ENCODE measurements around the gene NELFA.
A peak's percentile ranks its signal among the peaks of the same experiment; 100 is the strongest.
"Not testable (repeated sequence)": the region's sequence is repeated elsewhere in the genome, so short reads cannot be mapped to it uniquely, and the experiment has no call there.

NELFA gene

DNA sequence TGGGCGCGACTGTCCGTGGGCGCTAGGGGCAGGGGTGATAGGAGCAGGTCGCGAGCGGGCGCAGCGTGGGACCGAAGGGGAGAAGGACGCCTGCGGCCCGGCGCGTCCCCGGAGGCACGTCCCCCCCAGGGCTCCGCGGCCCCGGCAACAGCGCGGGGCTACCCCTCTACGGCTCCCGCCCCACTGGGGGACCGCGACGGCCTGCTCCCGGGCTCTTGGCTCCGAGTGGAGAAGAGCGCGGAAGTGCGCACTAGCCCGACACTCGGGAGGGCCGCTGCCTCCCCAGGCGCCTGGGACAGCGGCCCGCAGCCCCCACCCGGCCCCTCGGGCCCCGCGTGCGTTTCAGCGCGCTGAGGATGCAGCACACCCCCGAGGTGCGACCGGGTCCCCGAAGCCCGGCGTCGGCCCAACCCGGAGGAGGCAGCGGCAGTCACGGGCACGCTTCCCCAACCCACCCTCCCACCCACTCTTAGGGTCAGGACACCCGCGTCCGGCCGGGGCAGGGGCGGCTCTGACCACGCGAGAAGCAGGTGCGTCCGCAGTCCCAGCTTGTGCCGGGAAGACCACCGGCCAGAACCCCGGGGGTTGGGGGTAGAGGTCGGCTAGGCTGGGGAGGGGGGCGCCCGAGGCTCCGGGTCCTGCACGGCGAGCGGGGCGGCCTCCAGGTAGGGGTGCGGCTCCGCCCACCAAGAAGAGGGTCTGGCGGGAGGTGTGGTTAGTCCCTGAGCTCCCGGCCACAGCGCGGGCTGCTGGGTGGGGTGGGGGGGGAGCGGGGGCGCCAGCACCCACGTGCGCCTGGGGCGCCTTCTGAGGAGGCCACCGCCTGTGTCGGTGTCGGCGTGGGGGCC is 31.8 kb upstream of the NELFA start:
- no peak for DNase-seq

DNA sequence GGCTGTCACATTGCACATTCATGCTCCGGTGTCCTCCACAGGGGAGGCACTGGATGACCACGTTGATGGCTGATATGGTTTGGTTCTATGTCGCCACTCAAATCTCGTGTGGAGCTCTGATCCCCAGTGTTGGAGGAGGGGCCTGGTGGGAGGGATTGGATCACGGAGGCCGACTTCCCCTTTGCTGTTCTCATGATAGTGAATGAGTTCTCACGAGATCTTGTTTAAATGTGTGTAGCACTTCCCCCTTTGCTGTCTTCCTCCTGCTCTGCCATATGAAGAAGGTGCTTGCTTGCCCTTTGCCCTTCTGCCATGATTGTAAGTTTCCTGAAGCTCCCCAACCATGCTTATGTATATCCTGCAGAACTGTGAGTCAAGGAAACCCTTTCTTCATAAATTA is 28.1 kb upstream of the NELFA start:
- DNase-seq = no peak

DNA sequence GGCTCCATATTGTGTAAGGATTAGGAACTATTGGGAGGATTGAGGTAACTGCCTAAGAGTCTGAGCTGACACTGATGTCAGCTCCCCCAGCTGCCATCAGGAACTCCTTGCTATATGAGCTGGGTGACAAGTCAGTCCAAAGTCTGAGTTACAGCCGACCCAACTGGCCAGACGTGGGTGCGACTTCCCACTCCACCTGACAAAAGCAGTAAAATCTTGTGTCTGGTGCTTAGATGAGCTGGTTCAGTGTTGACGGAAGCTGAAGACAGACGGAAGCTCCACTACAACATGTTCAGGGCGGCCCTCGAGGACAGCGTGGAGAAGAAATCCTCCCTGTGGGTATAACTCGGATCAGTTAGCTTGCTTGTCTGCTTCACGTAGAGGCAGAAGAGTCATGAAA is 27.6 kb upstream of the NELFA start:
- DNase-seq = no peak

DNA sequence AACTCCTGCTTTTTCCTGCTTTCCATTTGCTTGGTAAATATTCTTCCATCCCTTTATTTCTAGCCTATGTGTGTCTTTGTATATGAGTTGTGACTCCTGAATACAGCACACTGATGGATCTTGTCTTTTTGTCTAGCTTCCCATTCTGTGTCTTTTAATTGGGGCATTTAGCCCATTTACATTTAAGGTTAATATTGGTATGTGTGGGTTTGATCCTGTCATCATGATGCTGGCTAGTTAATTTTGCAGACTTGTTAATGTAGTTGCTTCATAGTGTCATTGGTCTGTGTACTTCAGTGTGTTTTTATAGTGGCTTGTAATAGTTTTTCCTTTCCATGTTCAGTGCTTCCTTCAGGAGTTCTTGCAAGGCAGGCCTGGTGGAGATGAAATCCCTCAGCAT is 22.4 kb upstream of the NELFA start:
- not testable (repeated sequence) for DNase-seq

DNA sequence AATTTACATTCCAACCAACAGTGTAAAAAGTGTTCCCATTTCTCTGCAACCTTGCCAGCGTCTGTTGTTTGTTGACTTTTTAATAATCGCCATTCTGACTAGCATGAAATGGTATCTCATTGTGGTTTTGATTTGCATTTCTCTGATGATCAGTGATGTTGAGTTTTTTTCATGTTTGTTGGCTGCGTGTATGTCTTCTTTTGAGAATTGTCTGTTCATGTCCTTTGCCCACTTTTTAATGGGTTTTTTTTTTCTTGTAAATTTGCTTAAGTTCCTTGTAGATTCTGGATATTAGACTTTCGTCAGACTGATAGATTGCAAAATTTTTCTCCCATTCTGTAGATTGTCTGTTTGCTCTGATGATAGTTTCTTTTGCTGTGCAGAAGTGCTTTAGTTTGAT is 18.3 kb upstream of the NELFA start:
- not testable (repeated sequence) for DNase-seq

DNA sequence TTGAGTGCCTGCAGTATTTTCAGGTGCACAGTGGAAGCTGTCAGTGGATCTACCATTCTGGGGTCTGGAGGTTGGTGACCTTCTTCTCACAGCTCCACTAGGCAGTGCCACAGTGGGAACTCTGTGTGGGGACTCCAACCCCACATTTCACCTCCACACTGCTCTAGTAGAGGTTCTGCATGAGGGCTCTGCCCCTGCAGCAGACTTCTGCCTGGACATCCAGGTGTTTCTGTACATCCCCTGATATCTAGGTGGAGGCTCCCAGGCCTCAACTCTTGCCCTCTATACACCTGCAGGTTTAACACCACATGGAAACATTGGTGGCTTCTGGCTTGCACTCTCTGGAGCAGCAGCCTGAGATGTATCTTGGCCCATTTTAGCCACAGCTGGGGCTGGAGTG is 17.0 kb upstream of the NELFA start:
- DNase-seq = no peak

DNA sequence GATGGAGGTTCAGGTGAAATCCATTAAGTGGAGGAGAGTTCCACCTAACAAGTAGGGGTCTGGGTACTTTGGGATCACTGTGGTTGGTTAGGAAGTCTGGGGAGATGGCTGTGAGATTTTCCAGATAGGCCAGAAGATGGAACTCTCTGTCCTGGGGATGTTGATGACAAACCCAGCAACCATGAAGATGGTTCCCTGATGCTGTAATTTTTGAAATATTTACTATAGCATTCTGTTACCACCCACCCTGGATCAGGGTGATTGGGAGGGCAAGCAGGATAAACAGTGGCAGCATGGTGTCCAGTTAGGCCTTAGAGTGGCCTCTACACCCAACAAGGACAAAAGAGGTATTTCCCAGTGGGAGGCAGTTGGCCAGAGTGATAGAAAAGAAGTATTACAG is 15.9 kb upstream of the NELFA start:
- no peak for DNase-seq

DNA sequence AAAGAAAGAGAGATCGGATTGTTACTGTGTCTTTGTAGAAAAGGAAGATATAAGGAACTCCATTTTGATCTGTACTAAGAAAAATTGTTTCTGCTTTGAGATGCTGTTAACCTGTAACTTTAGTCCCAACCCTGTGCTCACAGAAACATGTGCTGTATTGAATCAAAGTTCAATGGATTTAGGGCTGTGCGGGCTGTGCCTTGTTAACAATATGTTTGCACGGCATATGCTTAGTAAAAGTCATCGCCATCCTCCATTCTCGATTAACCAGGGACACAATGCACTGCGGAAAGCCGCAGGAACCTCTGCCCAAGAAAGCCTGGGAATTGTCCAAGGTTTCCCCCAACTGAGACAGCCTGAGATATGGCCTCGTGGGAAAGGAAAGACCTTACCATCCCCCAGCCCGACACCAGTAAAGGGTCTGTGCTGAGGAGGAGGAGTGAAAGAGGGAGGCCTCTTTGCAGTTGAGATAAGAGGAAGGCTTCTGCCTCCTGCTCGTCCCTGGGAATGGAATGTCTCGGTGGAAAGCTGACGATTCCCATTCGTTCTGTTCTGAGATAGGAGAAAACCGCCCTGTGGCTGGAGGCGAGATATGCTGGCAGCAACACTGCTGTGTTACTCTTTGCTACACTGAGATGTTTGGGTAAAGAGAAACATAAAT is 12.7 kb upstream of the NELFA start:
- DNase-seq = not testable (repeated sequence)

DNA sequence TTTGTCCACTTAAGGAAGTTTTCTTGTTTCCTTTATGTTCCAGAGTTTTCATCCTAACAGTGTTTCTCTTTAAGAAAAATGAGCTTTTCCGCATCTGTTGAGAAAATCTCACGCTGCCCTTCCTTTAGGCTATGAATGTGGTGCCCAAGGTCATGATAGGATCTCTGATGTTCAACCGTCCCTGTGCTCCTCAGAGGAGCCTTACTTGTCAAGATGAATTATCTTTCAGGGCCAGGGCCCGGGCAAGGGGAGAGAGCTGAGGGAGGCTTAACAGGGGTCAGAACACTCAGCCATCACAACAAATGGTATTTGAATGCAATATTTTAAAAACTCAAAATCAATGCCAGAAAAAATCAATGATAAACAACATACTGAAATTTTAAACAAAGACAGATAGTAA is 6.2 kb upstream of the NELFA start:
- no peak for DNase-seq

DNA sequence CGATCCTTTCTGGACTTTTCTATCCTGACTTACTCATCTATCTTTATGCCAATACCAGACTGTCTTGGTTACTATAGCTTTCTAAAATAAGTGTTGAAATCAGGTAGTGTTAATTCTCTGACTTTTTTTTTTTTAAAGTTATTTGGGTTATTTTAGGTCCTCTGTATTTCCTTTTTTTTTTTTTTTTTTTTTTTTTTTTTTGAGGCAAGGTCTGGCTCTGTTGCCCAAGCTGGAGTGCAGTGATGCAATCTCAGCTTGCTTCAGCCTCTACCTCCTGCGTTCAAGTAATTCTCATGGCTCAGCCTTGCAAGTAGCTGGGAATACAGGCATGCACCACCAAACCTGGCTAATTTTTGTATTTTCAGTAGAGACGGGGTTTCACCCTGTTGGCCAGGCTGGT is 2.8 kb upstream of the NELFA start:
- no peak for DNase-seq

DNA sequence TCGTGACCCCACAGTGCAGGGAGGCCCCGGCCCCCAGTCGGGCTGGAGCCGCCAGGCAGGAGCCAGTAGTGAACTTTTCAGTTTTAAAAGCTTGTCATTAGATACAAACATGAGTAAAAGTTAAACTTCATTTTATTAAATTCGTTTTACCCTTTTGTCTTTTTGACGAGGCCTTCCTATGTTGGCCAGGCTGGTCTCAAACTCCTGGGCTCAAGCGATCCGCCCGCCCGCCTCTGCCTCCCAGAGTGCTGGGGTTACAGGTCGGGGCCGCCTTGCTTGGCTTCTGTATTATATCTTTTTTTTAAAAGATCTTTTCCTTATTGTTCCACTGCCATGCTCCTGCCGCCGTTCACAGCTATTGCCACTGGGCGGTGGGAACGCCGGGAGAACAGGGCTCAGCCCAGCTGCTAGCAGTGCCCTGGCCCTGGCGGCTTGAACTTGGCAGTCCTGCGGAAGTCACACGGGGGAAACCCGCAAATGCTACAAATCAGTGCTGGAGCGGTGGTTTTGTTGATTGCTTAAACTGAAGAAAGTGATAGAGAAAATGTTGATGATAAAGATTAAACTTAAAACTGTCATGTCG is 968 bp upstream of the NELFA start:
- DNase-seq = peak in 1 of 2 experiments; percentile 38

DNA sequence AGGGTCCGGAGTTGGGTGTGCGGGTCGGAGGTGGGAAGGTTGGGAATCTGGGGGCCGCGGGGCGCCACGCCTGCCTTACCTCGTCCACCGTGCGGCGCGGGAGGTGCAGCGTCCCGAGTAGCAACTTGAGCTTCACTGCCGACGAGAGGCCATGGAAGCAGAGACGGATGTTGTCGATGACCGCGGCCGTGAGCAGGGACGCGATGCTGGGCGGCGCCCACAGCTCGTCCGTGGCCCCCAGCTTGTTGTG is 178 bp downstream of the NELFA start:
- DNase-seq = no peak

DNA sequence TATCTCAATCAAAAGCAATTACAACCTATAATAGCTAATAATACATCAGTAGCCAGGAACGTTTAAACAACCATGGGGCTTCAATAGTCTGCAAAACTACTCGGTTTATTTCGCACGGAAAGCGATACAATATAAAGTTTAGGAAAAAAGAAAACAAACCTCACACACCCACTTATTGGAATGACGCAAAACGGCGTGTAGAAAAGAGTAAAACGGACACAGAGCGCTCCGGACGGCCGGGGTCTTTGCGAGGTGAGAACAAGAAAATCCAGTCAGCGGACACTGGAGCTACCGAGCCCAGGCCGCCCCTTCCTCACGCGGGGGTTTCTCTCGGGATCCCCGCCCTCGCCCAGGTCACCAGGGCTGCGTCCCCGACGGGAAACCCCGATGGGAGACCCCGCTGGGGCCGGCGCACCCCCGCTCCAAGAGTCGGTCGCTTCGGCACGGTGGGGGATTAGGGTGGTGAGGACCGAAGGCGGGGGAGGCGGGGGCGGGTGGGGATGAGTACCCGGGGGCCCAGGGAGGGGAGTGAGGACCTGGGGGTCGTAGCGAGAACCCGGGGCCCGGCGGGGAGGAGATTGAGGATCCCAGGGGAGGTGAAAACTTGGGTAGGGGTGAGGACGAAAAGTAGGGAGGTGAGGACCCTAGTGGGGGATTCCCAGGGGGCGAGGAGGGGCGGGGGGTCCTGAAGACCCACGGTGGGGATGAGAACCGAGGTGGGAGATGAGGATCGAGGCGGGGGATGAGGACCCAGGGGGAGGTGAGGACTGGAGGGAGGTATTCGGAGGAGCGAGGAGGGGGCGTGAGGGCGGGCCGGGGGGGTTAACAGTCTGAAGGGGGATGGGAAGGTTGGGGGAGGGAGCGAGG is 737 bp downstream of the NELFA start:
- DNase-seq = no peak

DNA sequence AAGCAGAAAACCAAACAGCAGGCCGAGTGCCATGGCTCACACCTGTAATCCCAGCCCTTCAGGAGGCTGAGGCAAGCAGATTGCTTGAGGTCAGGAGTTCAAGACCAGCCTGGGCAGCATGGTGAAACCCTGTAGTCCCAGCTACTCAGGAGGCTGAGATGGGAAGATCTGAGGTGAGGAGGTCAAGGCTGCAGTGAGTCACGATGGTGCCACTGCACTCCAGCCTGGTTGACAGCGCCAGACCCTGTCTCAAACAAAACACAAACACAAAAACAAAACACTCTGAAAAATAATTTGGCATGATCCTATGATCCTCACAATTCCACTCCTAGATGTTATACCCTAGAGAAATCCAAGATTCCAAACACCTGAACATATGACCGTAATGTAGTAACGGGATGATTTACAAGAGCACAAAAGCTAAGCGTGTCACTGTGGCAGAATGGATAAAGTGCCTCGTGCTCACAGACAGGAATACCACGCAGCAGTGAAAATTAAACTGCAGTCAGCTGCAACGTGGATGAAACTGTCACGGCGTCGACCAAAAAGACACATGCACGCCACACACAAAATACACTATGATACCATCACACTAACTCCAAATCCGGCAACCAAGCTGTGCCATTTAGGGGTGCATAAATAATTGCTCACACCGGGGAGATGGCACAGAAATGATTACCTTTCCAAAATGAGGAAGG is 1.7 kb downstream of the NELFA start:
- DNase-seq = no peak

DNA sequence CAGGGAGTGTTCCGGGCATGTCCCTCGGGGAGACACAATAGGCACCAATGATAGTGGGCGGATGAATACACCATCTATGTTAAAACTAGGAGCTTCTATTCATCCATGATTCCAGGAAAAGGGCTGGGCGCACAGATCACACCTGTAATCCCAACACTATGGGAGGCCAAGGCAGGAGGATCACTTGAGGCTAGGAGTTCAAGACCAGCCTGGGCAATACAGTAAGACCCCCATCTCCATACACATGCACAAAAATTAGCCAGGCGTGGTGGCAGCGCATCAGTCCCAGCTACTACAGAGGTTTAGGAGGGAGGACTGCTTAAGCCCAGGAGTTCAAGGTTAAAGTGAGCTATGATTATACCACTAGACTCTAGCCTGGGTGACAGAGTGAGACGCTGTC is 2.4 kb downstream of the NELFA start:
- no peak for DNase-seq

DNA sequence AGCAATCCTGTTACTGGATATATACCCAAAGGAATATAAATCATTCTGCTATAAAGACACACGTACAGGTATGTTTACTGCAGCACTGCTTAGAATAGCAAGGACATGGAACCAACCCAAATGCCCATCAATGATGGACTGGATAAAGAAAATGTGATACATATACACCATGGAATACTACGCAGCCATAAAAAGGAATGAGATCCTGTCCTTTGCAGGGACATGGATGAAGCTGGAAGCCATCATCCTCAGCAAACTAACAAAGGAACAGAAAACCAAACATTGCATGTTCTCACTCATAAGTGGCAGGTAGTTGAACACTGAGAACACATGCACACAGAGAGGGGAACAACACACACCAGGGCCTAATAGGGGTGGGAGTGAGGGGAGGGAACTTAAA is 5.4 kb downstream of the NELFA start:
- not testable (repeated sequence) for DNase-seq

DNA sequence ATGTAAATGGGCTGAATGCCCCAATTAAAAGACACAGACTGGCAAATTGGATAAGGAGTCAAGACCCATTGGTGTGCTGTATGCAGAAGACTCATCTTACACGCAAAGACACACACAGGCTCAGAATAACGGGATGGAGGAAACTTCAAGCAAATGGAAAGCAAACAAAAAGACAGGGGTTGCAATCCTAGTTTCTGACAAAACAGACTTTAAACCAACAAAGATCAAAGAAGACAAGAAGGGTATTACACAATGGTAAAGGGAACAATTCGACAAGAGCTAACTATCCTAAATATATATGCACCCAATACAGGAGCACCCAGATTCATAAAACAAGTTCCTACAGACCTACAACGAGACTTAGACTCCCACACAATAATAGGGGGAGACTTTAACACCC is 9.5 kb downstream of the NELFA start:
- not testable (repeated sequence) for DNase-seq

DNA sequence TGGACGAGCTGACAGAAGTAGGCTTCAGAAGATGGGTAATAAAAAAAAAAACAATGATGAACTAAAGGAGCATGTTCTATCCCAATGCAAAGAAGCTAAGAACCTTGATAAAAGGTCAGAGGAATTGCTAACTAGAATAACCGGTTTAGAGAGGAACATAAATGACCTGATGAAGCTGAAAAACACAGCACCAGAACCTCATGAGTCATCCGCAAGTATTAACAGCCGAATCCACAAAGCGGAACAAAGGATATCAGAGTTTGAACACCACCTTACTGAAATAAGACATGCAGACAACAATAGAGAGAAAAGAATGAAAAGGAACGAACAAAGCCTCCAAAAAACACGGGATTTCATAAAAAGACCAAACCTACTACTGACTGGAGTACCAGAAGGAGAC is 10.5 kb downstream of the NELFA start:
- no peak for DNase-seq

DNA sequence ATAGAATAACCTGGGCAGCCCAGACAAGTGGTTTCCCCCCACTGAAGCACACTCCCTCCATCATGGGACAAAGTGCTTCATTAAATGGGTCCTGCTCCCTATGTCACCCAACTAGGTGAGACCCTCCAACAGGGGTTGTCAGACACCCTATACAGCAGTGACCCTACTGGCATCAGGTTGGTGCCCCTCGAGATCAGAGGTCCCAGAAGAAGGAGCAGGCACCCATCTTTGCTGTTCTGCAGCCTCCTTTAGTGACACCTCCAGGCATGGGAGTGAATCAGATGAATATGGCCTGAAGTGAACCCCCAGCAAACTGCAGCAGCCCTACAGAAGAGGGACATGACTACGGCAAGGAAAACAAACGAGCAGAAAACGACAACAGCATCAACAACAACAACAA is 11.1 kb downstream of the NELFA start:
- DNase-seq = no peak

DNA sequence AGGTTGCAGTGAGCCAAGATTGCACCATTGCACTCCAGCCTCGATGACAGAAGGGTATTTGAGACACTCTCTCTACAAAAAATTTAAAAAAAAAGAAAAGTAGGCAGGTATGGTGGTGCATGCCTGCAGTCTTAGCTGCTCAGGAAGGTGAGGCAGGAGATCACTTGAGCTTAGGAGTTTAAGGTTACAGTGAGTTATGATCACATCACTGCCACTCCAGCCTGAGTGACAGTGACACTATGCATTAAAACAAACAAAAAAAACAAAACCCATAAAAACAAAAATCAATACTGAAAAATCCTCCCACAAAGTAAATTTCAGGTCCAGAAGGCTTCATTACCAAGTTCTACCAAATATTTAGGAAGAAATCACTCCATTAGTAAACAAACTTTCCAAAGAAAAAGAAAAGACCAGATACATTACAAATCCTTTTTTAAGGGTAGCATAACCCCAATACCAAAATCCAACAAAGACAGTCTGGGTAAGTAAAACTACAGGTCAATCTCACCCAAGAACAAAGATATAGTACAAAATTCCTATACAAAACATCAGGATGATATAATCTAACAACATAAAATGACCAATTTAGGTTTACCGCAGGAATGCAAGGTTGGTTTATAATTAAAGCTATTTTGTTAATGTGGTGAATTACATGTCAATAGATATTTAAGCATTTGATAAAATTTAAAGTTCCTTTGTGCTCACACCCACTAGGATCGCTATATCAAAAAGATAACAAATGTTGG is 11.7 kb downstream of the NELFA start:
- no peak for DNase-seq

DNA sequence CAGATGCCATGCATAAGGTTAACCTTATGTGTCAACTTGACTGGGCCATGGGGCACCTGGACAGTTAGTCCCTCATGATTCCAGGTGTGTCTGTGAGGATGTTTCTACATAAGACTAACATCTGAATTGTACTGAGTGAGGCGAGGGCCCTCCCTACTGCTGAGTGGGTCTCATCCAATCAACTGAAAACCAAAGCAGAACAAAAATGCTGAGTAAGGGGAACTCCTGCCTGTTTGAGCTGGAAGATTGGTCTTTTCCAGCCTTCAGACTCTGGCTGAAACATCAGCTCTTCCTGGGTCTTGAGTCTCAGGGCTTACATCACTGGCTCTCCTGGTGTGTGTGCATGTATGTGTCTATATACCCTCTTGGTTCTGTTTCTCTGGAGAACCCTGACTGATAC is 13.8 kb downstream of the NELFA start:
- DNase-seq = no peak

All from NCI-H446 (cell line).